GM12878 (cell line): ENCODE data around the gene CCDC39. TPM values are rescaled to one million over a fixed set of nuclear protein-coding genes. Genes with fewer than 3 reads are reported as not detected.

Source experiments
- ATAC-seq: fragments of 200-7000 bp; cut with Tn5 transposase; 3 replicates; pipeline ENCODE4 v1.9.1; 2020; ENCODE audit warnings: mild to moderate bottlenecking, moderate library complexity
- BruUV-seq: library from RNA; stranded (reverse); fragments of 400-500 nt; replicated peaks from 2 replicates; lab custom pipeline; 2021; lab: Mats Ljungman, UMichigan
- CTCF ChIA-PET: fragments of 300-600 bp; sonication (Branson Sonifier 250); formaldehyde crosslinking; extraction: SDS; loops from one replicate; lab custom pipeline; 2021; ENCODE audit warnings: inconsistent platforms; lab: Yijun Ruan, JAX
- POLR2A ChIA-PET: fragments of 350-600 bp; formaldehyde crosslinking; extraction: SDS; loops from one replicate; lab custom pipeline; 2021; ENCODE audit warnings: inconsistent platforms; lab: Charles Lee
- RAD21 ChIA-PET: fragments of 300-600 bp; sonication (Branson Sonifier 250); formaldehyde crosslinking; loops from one replicate; lab custom pipeline; 2023; ENCODE audit warnings: antibody characterized with exemption; ENCODE audit not compliant: unreplicated experiment; lab: Charles Lee
- SMC1A ChIA-PET: fragments of 300-600 bp; sonication (Branson Sonifier 250); formaldehyde crosslinking; loops from one replicate; lab custom pipeline; 2023; ENCODE audit not compliant: unreplicated experiment, uncharacterized antibody; lab: Charles Lee
- DNase-seq: peaks from one replicate; pipeline ENCODE4 v3.0.0-alpha.2; 2011; ENCODE audit warnings: low read depth, low spot score
- FAIRE-seq: peaks from 3 replicates; lab custom pipeline; 2011; peaks lifted over from hg19 to GRCh38; lab: Jason Lieb, UNC
- H2AFZ ChIP-seq: 2 replicates; pipeline ENCODE4 v1.6.0; 2011; ENCODE audit warnings: low read depth, low read length, control low read depth; ENCODE audit not compliant: control insufficient read depth
- H3K27ac ChIP-seq: 2 replicates; pipeline ENCODE4 v1.5.1; 2011; ENCODE audit warnings: control low read depth; ENCODE audit not compliant: control insufficient read depth, insufficient read depth
- H3K27me3 ChIP-seq, 2 experiments: replicated peaks in 1 of 2; 2 replicates each; pipeline versions ENCODE4 v1.6.0 to v1.6.1; 2011; ENCODE audit warnings: low read length in 1 of 2; ENCODE audit not compliant: control insufficient read depth in 2 of 2, insufficient read depth in 2 of 2
- H3K36me3 ChIP-seq, 2 experiments: 2 replicates each; pipeline ENCODE4 v1.5.1; 2011; ENCODE audit warnings: low read length in 1 of 2; ENCODE audit not compliant: control insufficient read depth in 2 of 2, insufficient read depth in 2 of 2
- H3K4me1 ChIP-seq: 2 replicates; pipeline ENCODE4 v1.6.1; 2011; ENCODE audit warnings: mild to moderate bottlenecking, low read length, moderate library complexity, mixed read lengths; ENCODE audit not compliant: control insufficient read depth, insufficient read depth
- H3K4me2 ChIP-seq: 2 replicates; pipeline ENCODE4 v1.6.0; 2011; ENCODE audit warnings: control low read depth; ENCODE audit not compliant: control insufficient read depth, insufficient read depth
- H3K4me3 ChIP-seq: fragments of 200-600 bp; sonication (generic); 2 replicates; pipeline ENCODE4 v1.5.1; 2016
- H3K79me2 ChIP-seq: 2 replicates; pipeline ENCODE4 v1.6.0; 2011; ENCODE audit warnings: low read length; ENCODE audit not compliant: control insufficient read depth, insufficient read depth
- H3K9ac ChIP-seq: 2 replicates; pipeline ENCODE4 v1.8.0; 2011; ENCODE audit warnings: low read length, control low read depth, mixed read lengths; ENCODE audit not compliant: control insufficient read depth, insufficient read depth
- H3K9me3 ChIP-seq: replicated peaks from 3 replicates; pipeline ENCODE4 v1.5.1; 2011; ENCODE audit warnings: mild to moderate bottlenecking, low read length; ENCODE audit not compliant: control insufficient read depth, insufficient read depth
- H4K20me1 ChIP-seq: 2 replicates; pipeline ENCODE4 v1.6.0; 2011; ENCODE audit not compliant: control insufficient read depth, insufficient read depth
- CBFB ChIP-seq: IDR thresholded peaks from 2 replicates; pipeline ENCODE4 v1.6.1; 2016; ENCODE audit warnings: antibody characterized with exemption, low read depth
- CBX5 ChIP-seq: sonication (generic); IDR thresholded peaks from 2 replicates; pipeline ENCODE4 v1.6.1; 2016; ENCODE audit warnings: low read depth, moderate library complexity, mild to moderate bottlenecking, inconsistent platforms
- CEBPZ ChIP-seq: fragments of 150-350 bp; IDR thresholded peaks from 2 replicates; pipeline ENCODE4 v1.6.1; 2016; ENCODE audit warnings: low read depth, low read length
- ETV6 ChIP-seq, 2 experiments: fragments of 450-650 bp in 1 of 2; IDR thresholded peaks in 1 of 2; conservative IDR thresholded peaks in 1 of 2; 2 replicates each; pipeline ENCODE4 v1.6.1; 2014; ENCODE audit warnings: antibody characterized with exemption in 1 of 2, borderline replicate concordance in 1 of 2, low read depth in 1 of 2, mild to moderate bottlenecking in 1 of 2, moderate library complexity in 1 of 2
- HDGF ChIP-seq: fragments of 450-650 bp; IDR thresholded peaks from 2 replicates; pipeline ENCODE4 v1.6.1; 2016; ENCODE audit warnings: antibody characterized with exemption
- IRF4 ChIP-seq: IDR thresholded peaks from 2 replicates; pipeline ENCODE4 v1.6.1; 2011; ENCODE audit warnings: low read depth, low read length
- JUNB ChIP-seq: IDR thresholded peaks from 2 replicates; pipeline ENCODE4 v1.6.1; 2016; ENCODE audit warnings: antibody characterized with exemption, mild to moderate bottlenecking
- NFYB ChIP-seq: IDR thresholded peaks from 2 replicates; pipeline ENCODE4 v1.6.1; 2011; ENCODE audit warnings: low read depth, mild to moderate bottlenecking, low read length, improper control_type of control experiment, moderate library complexity; ENCODE audit not compliant: insufficient read depth
- NRF1 ChIP-seq: conservative IDR thresholded peaks from 2 replicates; pipeline ENCODE4 v1.6.1; 2011; ENCODE audit warnings: mild to moderate bottlenecking, low read depth, low read length, improper control_type of control experiment
- REST ChIP-seq: IDR thresholded peaks from 2 replicates; pipeline ENCODE4 v1.6.1; 2012; ENCODE audit warnings: mild to moderate bottlenecking, low read depth, low read length
- SREBF2 ChIP-seq: IDR thresholded peaks from 2 replicates; pipeline ENCODE4 v1.6.1; 2012; ENCODE audit warnings: mild to moderate bottlenecking, low read length
- TAF1 ChIP-seq: IDR thresholded peaks from 2 replicates; pipeline ENCODE4 v1.6.1; 2011; ENCODE audit warnings: mild to moderate bottlenecking, low read depth, low read length, borderline replicate concordance
- ZNF622 ChIP-seq: fragments of 450-650 bp; IDR thresholded peaks from 2 replicates; pipeline ENCODE4 v1.6.1; 2017; ENCODE audit warnings: mild to moderate bottlenecking, inconsistent platforms
- ZSCAN29 ChIP-seq: fragments of 450-650 bp; IDR thresholded peaks from 2 replicates; pipeline ENCODE4 v1.6.1; 2017; ENCODE audit warnings: mild to moderate bottlenecking, moderate library complexity
- WGBS: methylation state at CpG from one replicate; pipeline ENCODE4 v1.1.6; 2016; ENCODE audit warnings: low lambda C conversion rate; ENCODE audit not compliant: insufficient replicate concordance, insufficient coverage; ENCODE audit errors: missing lambda C conversion rate; 5-methylcytosine and 5-hydroxymethylcytosine counted together
- in situ Hi-C: fragments of 300-500 bp; cut with MboI; formaldehyde crosslinking; loops from 9 replicates; pipeline ENCODE4 v1.14.3; 2018; ENCODE audit warnings: mixed read lengths
- intact Hi-C: fragments of 100-400 bp; cut with micrococcal nuclease; formaldehyde crosslinking; loops from one replicate; pipeline ENCODE4 v1.14.2; 2022; ENCODE audit not compliant: unreplicated experiment
- polyA plus RNA-seq, 11 experiments: library from polyadenylated mRNA; depleted of rRNA in 4 of 11; unstranded in 6 of 11; stranded (reverse) in 5 of 11; fragments of >200 nt; fragmentation: Nextera tagmentation in 4 of 11; fragmentation: Illumina TruSeq in 1 of 11; extraction: Ambion mirVana in 4 of 11; extraction: Trizol in 1 of 11; gene quantifications; 1 replicate in 1 of 11; 2 replicates in 10 of 11; pipeline versions ENCODE4 v1.2.1 to v1.2.3, GENCODE V29; 2011 to 2016; ENCODE audit warnings: inconsistent platforms in 2 of 11, missing spikeins in 2 of 11, low read depth in 1 of 11
- total RNA-seq, 4 experiments: library from RNA; depleted of rRNA in 3 of 4; stranded (reverse); fragments of >200 nt in 3 of 4; fragmentation: Illumina TruSeq in 1 of 4; extraction: Trizol in 1 of 4; gene quantifications; 2 replicates each; pipeline versions ENCODE4 v1.2.1 to v1.2.3, GENCODE V29; 2013 to 2021

The CCDC39 gene
- total and polyA plus RNA-seq, 10 of the 15 experiments (the other 5 are each of a cell fraction or from before 2014, with no cell fraction given), result 0.10 to 0.69 (median 0.31) TPM

GRCh38 chr3:180693656-180694055, 14.4 kb upstream of the CCDC39 start (continued):
- TF ChIP-seq REST (no peak), SREBF2 (no peak)

- no peak overlapping the region for H3K4me2 ChIP-seq
- no peaks in the 10 kb centered on the region for H3K36me3 ChIP-seq
- no peak for ATAC-seq
- POLR2A ChIA-PET, result no interaction called here
- H3K9me3 ChIP-seq, result no peaks in the 10 kb centered on the region
- no TSS peak for BruUV-seq
- in situ Hi-C loops (no loop called here), intact Hi-C loops (no loop called here)
- no peaks in the 10 kb centered on the region for H3K79me2 ChIP-seq
- FAIRE-seq, result no peak
- no peak for DNase-seq
- RAD21 ChIA-PET, result no interaction called here
- H3K4me1 ChIP-seq, result no peaks in the 10 kb centered on the region
- H3K4me3 ChIP-seq, result no peak overlapping the region
- H2AFZ ChIP-seq, result no peak overlapping the region
- SMC1A ChIA-PET, result interaction anchor here (1.6 kb wide), 1 partner anchor 30 kb away, joined by 3 read pairs; no protein-coding TSS in a partner anchor
- no peak overlapping the region for H3K27ac ChIP-seq
- 0% methylated on average over 1 of the region's 1 CpG for WGBS
- H3K27me3 ChIP-seq, result no peaks in the 10 kb centered on the region; a peak in 2 of 4 replicates
- no peak overlapping the region for H3K9ac ChIP-seq
- CTCF ChIA-PET, result interaction anchor here (1.0 to 1.5 kb wide), 2 partner anchors 9 to 1011 kb away, joined by 3 read pairs; no protein-coding TSS in a partner anchor
- H4K20me1 ChIP-seq, result no peaks in the 10 kb centered on the region
- TF ChIP-seq NRF1 (no peak), TAF1 (no peak), HDGF (no peak), ETV6 (conservative IDR thresholded peaks at IDR 0.05 in 1 of 2, IDR thresholded peaks at IDR 0.05 in 1 of 2; ENCODE audit: borderline replicate concordance in 1 of 2, low read depth in 1 of 2) (no peak), CBX5 (no peak), ZNF622 (no peak), CBFB (no peak), NFYB (no peak), ZSCAN29 (no peak), JUNB (no peak), IRF4 (no peak), CEBPZ (no peak)
Measured at GRCh38 chr3:180690061-180690460, 10.8 kb upstream of the CCDC39 start.
